Activated CD8-positive, alpha-beta T cell treated with anti-CD3 and anti-CD28 coated beads for 36 hours (primary cell): Measurements from ENCODE around the gene WNT7B. TPM values are rescaled to one million over a fixed set of nuclear protein-coding genes. Genes with fewer than 3 reads are reported as not detected.

ENCODE experiments used
- ATAC-seq: fragments of 200-7000 bp; cut with Tn5 transposase; one replicate; pipeline ENCODE4 v1.10.0; 2021; ENCODE audit warnings: mild to moderate bottlenecking, moderate library complexity
- CTCF ChIA-PET: fragments of 350-600 bp; sonication (Branson Sonifier 250); formaldehyde crosslinking; loops from one replicate; lab custom pipeline; 2021; ENCODE audit warnings: antibody characterized with exemption; lab: Charles Lee
- POLR2A ChIA-PET: fragments of 350-600 bp; sonication (Branson Sonifier 250); formaldehyde crosslinking; loops from one replicate; lab custom pipeline; 2021; ENCODE audit warnings: antibody characterized with exemption; lab: Charles Lee
- DNase-seq: peaks from one replicate; pipeline ENCODE4 v3.0.0-alpha.2; 2020
- H3K27ac Mint-ChIP-seq: one replicate; pipeline ENCODE4 v1.8.0; 2021; ENCODE audit warnings: mild to moderate bottlenecking, mixed read lengths
- H3K27me3 Mint-ChIP-seq: one replicate; pipeline ENCODE4 v1.8.0; 2021; ENCODE audit warnings: mixed read lengths
- H3K36me3 Mint-ChIP-seq: one replicate; pipeline ENCODE4 v1.8.0; 2021; ENCODE audit warnings: low read depth, mixed read lengths
- H3K4me1 Mint-ChIP-seq: one replicate; pipeline ENCODE4 v1.8.0; 2021; ENCODE audit warnings: low read depth, mixed read lengths
- H3K4me3 Mint-ChIP-seq: one replicate; pipeline ENCODE4 v1.8.0; 2021; ENCODE audit warnings: mild to moderate bottlenecking, moderate library complexity, mixed read lengths
- H3K9me3 Mint-ChIP-seq: one replicate; pipeline ENCODE4 v1.8.0; 2021; ENCODE audit warnings: mixed read lengths
- intact Hi-C: fragments of 100-400 bp; cut with micrococcal nuclease; formaldehyde crosslinking; loops from one replicate; pipeline ENCODE4 v1.10.0; 2022
- total RNA-seq, 2 experiments: library from RNA; stranded (reverse); gene quantifications; one replicate each; pipeline ENCODE4 v1.2.3, GENCODE V29; 2021
- TF ChIP-seq, protein P1 (sequence below): fragments of 200-600 bp; IDR thresholded peaks from one replicate; pipeline ENCODE4 v1.8.0; 2022; ENCODE audit warnings: antibody characterized with exemption, mild to moderate bottlenecking

WNT7B gene
- total RNA-seq, 2 experiments from 2014 or later, result not detected

- H3K27me3 Mint-ChIP-seq, result peaks cover 2% of the 10 kb centered on the region
- TF ChIP-seq, protein P1, sequence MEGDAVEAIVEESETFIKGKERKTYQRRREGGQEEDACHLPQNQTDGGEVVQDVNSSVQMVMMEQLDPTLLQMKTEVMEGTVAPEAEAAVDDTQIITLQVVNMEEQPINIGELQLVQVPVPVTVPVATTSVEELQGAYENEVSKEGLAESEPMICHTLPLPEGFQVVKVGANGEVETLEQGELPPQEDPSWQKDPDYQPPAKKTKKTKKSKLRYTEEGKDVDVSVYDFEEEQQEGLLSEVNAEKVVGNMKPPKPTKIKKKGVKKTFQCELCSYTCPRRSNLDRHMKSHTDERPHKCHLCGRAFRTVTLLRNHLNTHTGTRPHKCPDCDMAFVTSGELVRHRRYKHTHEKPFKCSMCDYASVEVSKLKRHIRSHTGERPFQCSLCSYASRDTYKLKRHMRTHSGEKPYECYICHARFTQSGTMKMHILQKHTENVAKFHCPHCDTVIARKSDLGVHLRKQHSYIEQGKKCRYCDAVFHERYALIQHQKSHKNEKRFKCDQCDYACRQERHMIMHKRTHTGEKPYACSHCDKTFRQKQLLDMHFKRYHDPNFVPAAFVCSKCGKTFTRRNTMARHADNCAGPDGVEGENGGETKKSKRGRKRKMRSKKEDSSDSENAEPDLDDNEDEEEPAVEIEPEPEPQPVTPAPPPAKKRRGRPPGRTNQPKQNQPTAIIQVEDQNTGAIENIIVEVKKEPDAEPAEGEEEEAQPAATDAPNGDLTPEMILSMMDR, result no peak
- ChIA-PET POLR2A (interaction anchor here (1.1 to 2.2 kb wide), 2 partner anchors 80 to 123 kb away, joined by 3 to 7 read pairs; no protein-coding TSS in a partner anchor), CTCF (interaction anchor here (0.6 to 4.8 kb wide), 15 partner anchors 8 to 322 kb away, joined by 3 to 78 read pairs (median 3); partner anchors contain the start of gene GTSE1)
- H3K9me3 Mint-ChIP-seq, result no peaks in the 10 kb centered on the region
- no peaks in the 10 kb centered on the region for H3K36me3 Mint-ChIP-seq
- DNase-seq (no peak), ATAC-seq (no peak)
- H3K27ac Mint-ChIP-seq, result no peak overlapping the region
- intact Hi-C loops, result loop anchor here (2.0 kb wide), 1 partner anchor 121 kb away; no protein-coding TSS in a partner anchor
- H3K4me3 Mint-ChIP-seq, result no peak overlapping the region
- no peaks in the 10 kb centered on the region for H3K4me1 Mint-ChIP-seq
Observed at GRCh38 chr22:45993841-45994240, 16.9 kb upstream of the WNT7B start.

- ATAC-seq (no peak), DNase-seq (no peak)
- CTCF ChIA-PET, result no interaction called here
- no peak overlapping the region for H3K27ac Mint-ChIP-seq
- H3K27me3 Mint-ChIP-seq, result peaks cover 2% of the 10 kb centered on the region
- H3K4me3 Mint-ChIP-seq, result no peak overlapping the region
- no peaks in the 10 kb centered on the region for H3K4me1 Mint-ChIP-seq
- TF ChIP-seq, protein P1, result no peak
- intact Hi-C loops, result no loop called here
- POLR2A ChIA-PET, result no interaction called here
- H3K36me3 Mint-ChIP-seq, result no peaks in the 10 kb centered on the region
- H3K9me3 Mint-ChIP-seq, result no peaks in the 10 kb centered on the region
Observed at GRCh38 chr22:45993143-45993692, 16.3 kb upstream of the WNT7B start.

- ATAC-seq (no peak), DNase-seq (no peak)
- ChIA-PET CTCF (no interaction called here), POLR2A (no interaction called here)
- no peak overlapping the region for H3K27ac Mint-ChIP-seq
- peaks cover 2% of the 10 kb centered on the region for H3K27me3 Mint-ChIP-seq
- H3K9me3 Mint-ChIP-seq, result no peaks in the 10 kb centered on the region
- TF ChIP-seq, protein P1, result no peak
- H3K4me3 Mint-ChIP-seq, result no peak overlapping the region
- no peaks in the 10 kb centered on the region for H3K4me1 Mint-ChIP-seq
- intact Hi-C loops, result no loop called here
- H3K36me3 Mint-ChIP-seq, result no peaks in the 10 kb centered on the region
Observed at GRCh38 chr22:45992737-45993136, 15.8 kb upstream of the WNT7B start.

GRCh38 chr22:45991098-45991497, 14.1 kb upstream of the WNT7B start:
- H3K9me3 Mint-ChIP-seq, result no peaks in the 10 kb centered on the region
- peaks cover 2% of the 10 kb centered on the region for H3K27me3 Mint-ChIP-seq
- no peak for ATAC-seq
- TF ChIP-seq, protein P1, result no peak
- no peak for DNase-seq
- H3K4me3 Mint-ChIP-seq, result no peak overlapping the region
- no peak overlapping the region for H3K27ac Mint-ChIP-seq
- H3K36me3 Mint-ChIP-seq, result no peaks in the 10 kb centered on the region
- intact Hi-C loops, result no loop called here
- H3K4me1 Mint-ChIP-seq, result no peaks in the 10 kb centered on the region
- ChIA-PET CTCF (interaction anchor here (1.1 to 2.2 kb wide), 2 partner anchors 15 to 126 kb away, joined by 5 to 11 read pairs; no protein-coding TSS in a partner anchor), POLR2A (no interaction called here)

DNA sequence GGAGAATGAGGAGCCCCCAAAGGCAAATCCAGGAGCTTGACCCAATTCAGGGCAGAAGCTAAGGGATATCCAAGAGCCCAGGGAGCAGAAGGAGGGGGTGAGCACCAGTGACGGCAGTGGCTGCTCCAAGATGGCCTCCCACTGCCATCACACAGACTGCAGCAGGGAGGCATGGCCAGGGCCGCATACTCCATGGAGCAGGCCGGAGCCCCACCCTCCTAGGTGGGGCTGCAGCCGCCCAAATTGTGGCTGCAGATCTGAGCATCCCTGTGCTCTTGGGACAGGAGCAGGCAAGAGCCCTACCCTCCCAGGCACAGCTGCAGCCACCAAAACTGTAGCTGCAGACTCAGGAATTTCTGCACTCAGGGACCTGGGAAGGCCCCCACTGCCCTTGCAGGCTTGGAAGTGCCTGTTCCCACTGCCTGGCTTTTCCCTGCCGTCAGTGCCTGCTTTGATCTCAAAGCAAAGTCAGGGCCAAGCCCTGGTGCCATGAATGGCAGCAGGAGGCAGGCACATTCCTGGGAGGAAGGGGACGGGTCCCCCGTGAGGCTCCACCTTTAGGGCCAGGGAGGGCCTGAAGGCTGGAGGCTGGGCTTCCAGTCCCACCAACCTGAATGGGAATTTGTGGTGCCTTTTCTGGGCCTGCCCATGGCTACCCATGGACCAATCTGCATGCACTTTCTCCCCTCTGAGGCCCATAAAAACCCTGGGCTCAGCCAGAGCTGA, 10.3 kb upstream of the WNT7B start:
- H3K27ac Mint-ChIP-seq, result no peak overlapping the region
- H3K4me3 Mint-ChIP-seq, result no peak overlapping the region
- H3K27me3 Mint-ChIP-seq, result no peaks in the 10 kb centered on the region
- ChIA-PET POLR2A (no interaction called here), CTCF (interaction anchor here (3.0 kb wide), 1 partner anchor 19 kb away, joined by 10 read pairs; no protein-coding TSS in a partner anchor)
- H3K9me3 Mint-ChIP-seq, result peaks cover 4% of the 10 kb centered on the region
- DNase-seq, result no peak
- no peak for ATAC-seq
- intact Hi-C loops, result no loop called here
- H3K36me3 Mint-ChIP-seq, result no peaks in the 10 kb centered on the region
- TF ChIP-seq, protein P1, result no peak
- no peaks in the 10 kb centered on the region for H3K4me1 Mint-ChIP-seq
